HG02885 (cell line): Measurements from ENCODE around the gene PSMG3.
"Not testable (repeated sequence)": the region's sequence is repeated elsewhere in the genome, so short reads cannot be mapped to it uniquely, and the experiment has no call there.

Experiments
- ATAC-seq: cut with Tn5 transposase; IDR thresholded peaks from one replicate; pipeline ENCODE4 v1.9.1; 2021; ENCODE audit warnings: mild to moderate bottlenecking; ENCODE audit not compliant: unreplicated experiment, poor library complexity

The PSMG3 gene

GRCh38 chr7:1536455-1536742 lies 33.4 kb downstream of the PSMG3 start:
- no peak for ATAC-seq

DNA sequence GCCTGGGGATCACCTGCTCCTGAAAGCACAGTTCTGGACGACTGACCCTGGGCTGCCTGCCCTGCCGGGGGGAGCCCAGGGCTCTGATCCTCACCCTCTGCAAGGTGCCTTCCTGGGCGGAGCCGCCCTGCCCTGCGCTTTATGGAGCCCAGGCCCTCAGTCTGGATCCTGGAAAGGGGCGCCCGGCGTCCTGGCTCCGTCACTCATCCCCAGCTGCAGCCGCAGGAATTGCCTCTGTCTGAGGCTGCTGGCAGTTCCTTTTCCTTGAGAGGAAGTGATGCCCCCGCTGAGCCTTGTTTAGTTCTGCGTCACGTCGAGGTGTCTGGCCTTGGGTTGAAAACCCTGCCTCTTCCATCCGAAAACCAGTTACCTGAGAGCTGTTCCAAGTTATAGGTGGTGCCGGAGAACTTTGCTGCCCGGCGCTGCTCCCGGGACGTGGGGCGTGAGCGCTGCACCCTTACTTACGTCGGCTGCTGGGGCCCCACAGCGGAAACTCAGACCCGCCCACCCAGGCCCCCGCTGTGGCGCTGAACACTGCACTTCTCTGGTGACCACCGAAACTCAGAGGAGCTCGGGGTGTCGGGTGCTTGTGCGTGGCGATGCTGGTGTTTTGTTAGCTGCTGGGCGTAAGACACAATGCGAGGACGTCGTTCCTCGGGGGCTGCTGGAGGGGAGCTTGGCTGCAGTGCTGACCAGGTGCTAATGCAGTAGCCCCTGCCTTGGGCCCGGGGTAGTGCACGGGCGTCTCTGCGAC lies 34.0 kb downstream of the PSMG3 start:
- no peak for ATAC-seq

GRCh38 chr7:1535100-1535458 lies 34.8 kb downstream of the PSMG3 start:
- ATAC-seq: no peak

DNA sequence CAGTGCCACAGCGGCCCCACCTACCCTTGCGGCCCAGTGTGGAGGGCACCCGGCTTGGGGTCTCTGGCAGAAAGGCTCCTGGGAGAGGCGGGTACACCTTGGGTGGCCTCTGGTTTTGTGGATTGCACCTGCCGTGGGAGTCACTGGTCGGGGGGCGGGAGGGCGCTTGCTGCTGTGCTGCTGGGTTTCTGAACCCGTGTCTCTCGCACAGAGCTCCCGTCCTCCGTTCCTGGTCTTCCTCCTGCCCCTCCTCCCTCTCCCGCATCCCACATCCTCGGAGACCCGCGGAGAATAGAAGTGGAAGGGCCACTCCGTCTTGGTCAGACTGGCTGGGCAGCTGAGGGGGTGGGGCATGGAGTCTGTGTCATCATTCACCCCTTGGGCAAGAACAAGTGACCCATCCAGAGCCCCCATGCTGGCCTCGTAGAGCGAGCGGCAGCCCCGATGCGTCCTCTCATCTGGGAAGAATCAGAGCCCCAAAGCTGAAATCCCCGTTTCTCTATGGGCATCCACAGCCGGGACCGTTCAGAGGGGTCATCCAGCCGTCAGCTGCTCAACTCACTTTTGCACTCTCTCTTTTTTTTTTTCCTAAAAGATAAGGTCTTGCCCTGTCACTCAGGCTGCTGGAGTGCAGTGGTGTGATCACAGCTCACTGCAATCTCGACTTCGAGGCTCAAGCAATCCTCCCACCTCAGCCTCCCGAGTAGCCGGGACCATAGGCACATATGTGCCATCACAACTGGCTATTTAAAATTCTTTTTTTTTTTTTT lies 35.3 kb downstream of the PSMG3 start:
- ATAC-seq: no peak

DNA sequence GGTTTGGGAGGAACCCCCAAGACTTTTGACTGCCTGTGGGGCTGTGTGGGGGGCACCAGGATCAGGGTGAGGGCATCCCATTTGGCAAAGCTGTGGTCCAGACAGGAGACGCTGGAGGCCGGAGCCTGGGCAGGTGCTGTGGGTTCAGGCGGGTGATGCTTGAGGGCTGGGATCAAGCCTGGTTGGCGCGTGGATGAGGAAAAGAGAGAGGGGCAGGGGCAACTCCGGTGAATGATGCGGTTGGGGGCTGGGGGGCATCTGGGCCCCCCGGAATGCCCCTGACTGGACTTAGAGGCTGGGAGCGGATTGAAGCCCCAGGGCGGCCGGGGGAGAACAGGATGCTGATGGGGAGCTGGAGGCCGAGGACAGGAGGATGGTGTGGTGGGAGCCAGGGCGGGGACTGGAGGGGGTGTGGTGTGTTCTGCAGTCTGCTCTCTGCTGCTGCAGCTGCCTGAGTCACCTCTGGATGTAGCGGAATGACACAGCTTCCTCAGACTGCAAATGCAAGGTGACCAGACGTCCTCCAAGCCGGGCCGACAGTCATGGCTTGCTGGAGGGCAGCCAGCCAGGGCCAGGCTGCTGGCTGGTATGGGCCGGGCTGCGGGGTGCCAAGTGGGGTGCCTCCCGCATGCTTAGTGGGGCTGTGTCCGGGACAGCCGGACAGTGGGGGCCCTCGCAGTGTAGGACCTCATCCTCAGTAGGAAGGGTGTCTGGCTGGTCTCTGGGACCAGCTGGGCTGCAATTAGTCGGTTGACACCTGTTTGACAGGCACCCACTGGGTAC lies 36.1 kb downstream of the PSMG3 start:
- no peak for ATAC-seq

DNA sequence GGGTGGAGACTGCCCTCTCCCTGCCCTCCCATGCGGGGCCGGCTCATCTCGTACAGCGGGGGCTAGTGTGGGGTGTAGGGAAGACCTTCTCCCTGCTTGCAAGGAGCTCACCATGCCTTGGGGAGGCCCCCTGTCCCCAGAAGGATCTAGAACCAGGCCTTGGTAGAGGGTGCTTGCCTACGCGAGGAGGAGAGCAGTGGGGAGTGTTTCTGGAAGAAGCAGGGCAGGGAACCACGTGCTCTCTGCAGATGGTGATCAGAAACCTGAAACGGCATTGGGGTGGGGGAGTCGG lies 36.6 kb downstream of the PSMG3 start:
- ATAC-seq: no peak

- no peak for ATAC-seq
Observed at GRCh38 chr7:1532456-1533254, 37.2 kb downstream of the PSMG3 start.

DNA sequence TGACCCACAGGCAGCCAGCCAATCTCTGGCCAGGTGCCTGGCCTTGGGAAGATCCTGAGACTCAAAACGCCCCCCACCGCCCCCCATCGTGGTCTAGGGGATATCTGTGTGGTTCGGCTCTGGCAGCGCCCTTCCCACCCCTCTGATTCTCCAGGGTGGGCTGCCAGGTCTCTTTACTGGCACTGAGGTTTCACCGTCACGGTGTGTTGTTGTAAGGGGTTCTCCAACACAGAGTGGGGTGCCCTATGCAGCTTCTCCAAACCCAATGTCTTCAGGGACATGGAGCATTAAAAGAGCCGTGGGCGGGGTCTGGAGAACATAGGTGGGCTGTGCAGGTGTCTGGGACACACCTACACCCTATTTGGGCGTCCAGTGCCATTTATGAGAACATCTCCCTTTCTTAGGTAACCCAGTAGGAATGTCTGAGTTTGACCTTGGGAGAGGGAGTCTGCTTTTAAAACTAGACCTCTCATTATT lies 37.8 kb downstream of the PSMG3 start:
- ATAC-seq: no peak

GRCh38 chr7:1531263-1531978 lies 38.4 kb downstream of the PSMG3 start:
- ATAC-seq: peak; percentile 24

GRCh38 chr7:1530946-1531262 lies 38.9 kb downstream of the PSMG3 start:
- peak; percentile 16 for ATAC-seq

DNA sequence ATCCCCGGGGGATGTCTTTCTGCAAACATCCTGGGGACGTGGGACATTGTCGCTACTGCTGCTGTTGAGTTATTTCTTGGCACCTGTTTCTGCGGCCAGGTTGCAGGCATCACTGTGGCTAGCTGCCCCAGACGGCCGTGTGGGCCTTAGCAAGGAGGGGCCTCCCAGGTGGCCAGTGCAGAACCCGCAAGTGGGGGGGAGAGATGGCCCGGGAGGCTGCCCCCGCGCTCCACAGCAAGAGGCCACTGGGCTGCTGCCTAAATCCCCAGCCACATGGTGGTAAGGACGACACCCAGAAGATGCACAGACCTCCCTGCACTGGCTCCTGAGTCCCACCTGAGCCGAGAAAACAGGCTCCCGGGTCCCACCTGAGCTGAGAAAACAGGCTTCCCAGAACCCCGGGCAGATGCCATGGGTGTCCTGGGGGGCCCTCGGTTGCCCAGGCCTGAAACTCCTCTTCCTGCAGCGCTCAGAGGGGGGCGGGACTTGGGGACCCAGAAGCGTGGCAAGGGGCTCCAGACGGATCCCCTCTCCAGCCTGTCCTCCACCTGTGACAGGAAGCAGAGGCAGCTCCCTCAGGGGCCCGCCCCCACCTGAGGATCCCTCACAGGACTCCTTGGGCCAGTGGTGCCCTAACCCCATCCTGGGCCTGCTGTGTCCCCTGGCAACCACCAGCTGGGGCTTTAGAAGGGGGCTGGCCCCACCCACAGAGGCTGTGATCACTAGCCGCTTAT lies 40.3 kb downstream of the PSMG3 start:
- no peak for ATAC-seq

DNA sequence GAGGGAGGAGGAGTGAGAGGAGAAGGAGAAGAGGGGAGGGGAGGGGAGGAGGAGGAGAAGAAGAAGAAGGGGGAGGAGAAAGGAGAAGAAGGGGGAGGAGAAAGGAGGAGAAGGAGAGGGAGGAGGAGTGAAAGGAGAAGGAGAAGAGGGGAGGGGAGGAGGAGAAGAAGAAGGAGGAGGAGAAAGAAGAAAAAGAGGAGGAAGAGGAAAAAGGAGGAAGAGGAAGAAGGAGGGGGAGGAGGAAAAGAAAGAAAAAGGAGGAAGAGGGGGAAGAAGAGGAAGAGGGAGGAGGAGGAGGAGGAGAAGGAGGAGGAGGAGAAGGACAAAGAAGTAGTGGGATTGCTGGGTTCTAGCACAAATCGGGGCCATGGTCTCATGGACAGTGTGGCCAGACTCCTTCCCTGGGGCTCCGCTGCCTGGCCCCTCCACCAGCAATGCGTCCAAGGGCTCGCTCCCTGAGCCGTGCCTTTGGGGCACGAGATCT lies 43.5 kb downstream of the PSMG3 start:
- ATAC-seq: no peak

DNA sequence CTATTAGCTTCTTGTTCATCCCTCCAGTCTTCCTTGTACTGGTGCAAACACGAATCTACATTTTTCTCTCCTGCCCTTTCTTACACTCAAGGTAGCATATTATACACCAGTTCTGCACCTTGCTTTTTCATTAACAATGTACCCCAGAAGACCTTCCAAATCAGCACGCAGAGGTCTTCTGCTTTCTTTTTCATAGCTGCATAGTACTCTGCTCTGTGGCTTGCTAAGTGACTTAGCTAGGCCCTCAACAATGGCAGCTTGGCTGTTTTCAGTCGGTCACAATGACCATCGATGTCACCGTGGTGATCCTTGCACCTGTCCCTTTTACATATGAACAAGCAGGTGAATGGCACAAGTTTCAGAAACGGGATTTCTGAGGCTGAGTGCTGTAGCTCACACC lies 44.4 kb downstream of the PSMG3 start:
- ATAC-seq: no peak

- ATAC-seq: no peak
Observed at GRCh38 chr7:1523844-1524243, 46.0 kb downstream of the PSMG3 start.

GRCh38 chr7:1523208-1523607 lies 46.6 kb downstream of the PSMG3 start:
- ATAC-seq: no peak

GRCh38 chr7:1521456-1521855 lies 48.4 kb downstream of the PSMG3 start:
- no peak for ATAC-seq

DNA sequence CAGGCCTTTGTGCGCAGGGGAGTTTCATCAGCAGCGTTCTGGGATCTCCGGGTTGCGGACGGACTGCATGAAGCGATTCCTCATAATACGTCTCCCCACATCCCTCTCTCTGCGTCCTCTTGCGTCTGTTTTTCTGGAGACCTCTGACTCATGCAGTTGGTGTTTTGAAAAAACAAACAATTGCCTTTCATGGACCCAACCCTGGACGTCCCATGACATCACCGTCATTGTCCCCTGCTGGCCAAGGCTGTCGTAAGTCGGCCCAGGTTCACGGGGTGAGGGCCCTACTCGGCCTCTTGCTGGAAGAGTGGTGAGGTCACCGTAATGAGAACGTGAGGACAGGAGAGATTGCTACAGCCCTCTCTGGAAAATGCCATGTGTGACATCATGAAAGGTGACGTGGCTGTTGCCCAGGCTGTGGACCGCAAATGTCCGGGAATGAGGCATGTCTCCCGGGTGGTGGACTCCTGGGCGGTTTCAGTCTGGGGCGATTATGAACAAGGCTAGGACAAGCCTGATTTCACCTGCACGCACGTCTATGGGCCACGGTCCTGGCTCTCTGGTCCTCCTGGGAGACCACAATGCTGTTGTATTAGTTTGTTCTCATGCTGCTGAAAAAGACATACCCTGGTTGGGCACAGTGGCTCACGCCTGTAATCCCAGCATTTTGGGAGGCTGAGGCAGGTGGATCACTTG lies 49.1 kb downstream of the PSMG3 start:
- ATAC-seq: no peak

- ATAC-seq: not testable (repeated sequence)
Observed at GRCh38 chr7:1519322-1519922, 50.4 kb downstream of the PSMG3 start.
